HEK293 (cell line): ENCODE measurements around the gene RRP12.

ENCODE experiments used
- GLI4 ChIP-seq: fragments of 450-650 bp; formaldehyde crosslinking; IDR thresholded peaks from 2 replicates; pipeline ENCODE4 v1.5.1; 2016; ENCODE audit warnings: missing biosample characterization, missing genetic modification characterization
- HOXA7 ChIP-seq: sonication (generic); formaldehyde crosslinking; IDR thresholded peaks from 2 replicates; pipeline ENCODE4 v1.8.1; 2022; ENCODE audit warnings: missing genetic modification reagents, borderline replicate concordance
- ZNF274 ChIP-seq, 2 experiments: fragments of 200-500 bp in 1 of 2; fragments of 450-650 bp in 1 of 2; sonication (Bioruptor generic) in 1 of 2; formaldehyde crosslinking in 1 of 2; IDR thresholded peaks; 2 replicates each; pipeline versions ENCODE4 v1.5.1 to v1.6.1; 2014 to 2016; ENCODE audit warnings: borderline replicate concordance in 1 of 2, inconsistent platforms in 1 of 2, low read length in 1 of 2, missing biosample characterization in 1 of 2, missing genetic modification characterization in 1 of 2
- ZNF292 ChIP-seq: fragments of 450-650 bp; formaldehyde crosslinking; IDR thresholded peaks from 2 replicates; pipeline ENCODE4 v1.5.1; 2016; ENCODE audit warnings: low read depth, missing biosample characterization, missing genetic modification characterization, borderline replicate concordance
- TF ChIP-seq, protein P1 (sequence below): fragments of 450-650 bp; formaldehyde crosslinking; IDR thresholded peaks from 2 replicates; pipeline ENCODE4 v1.5.1; 2016; ENCODE audit warnings: missing biosample characterization, missing genetic modification characterization
- TF ChIP-seq, protein P2 (sequence below): fragments of 450-650 bp; formaldehyde crosslinking; IDR thresholded peaks from 2 replicates; pipeline ENCODE4 v1.5.1; 2016; ENCODE audit warnings: missing biosample characterization, missing genetic modification characterization

DNA sequence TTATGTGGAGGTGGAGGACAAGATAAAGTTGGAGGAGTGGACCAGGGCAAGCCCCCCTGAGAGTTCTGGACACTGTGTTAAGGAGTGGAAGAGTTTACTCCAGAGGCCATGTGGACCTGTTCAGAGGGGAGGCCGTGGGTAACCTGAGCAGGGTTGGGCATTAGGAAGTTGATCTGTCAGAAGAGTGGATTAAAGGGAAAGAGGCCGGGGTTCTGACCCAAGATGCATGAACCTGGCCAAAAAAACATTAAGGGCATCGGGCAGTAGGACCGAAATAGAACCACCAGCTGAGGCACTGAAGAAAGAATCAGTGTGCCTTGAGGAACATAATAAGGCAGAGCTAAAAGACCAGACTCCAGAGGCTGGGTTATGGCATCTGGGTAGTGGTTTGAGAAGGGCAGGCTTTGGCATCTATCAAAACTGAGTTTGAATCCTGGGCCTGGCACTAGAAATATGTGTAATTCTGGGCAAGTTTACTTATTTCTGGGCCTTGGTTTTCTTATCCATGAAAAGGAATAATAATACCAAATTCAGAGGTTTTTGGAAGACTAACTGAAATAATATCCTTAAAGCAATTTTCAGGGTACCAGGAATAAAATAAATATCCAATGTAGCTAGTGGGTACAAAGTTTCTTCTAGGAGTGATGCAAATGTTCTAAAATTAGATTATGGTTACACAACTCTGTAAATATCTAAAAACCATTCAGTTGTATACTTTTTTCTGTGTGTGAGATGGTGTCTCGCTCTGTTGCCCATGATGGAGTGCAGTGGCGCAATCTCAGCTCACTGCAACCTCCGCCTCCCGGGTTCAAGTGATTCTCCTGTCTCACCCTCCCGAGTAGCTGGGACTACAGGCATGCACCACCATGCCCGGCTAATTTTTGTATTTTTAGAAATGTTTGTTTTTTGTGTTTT, 93.0 kb downstream of the RRP12 start:
- TF ChIP-seq HOXA7 (CRISPR knock-in tag) (no peak), ZNF274 (IDR thresholded peaks at IDR 0.05; ENCODE audit: low read length) (no peak), ZNF274 (tag by site-specific recombination; IDR thresholded peaks at IDR 0.05; ENCODE audit: borderline replicate concordance) (no peak), ZNF292 (tag by site-specific recombination) (no peak), GLI4 (tag by site-specific recombination) (no peak)
- TF ChIP-seq, protein P1, sequence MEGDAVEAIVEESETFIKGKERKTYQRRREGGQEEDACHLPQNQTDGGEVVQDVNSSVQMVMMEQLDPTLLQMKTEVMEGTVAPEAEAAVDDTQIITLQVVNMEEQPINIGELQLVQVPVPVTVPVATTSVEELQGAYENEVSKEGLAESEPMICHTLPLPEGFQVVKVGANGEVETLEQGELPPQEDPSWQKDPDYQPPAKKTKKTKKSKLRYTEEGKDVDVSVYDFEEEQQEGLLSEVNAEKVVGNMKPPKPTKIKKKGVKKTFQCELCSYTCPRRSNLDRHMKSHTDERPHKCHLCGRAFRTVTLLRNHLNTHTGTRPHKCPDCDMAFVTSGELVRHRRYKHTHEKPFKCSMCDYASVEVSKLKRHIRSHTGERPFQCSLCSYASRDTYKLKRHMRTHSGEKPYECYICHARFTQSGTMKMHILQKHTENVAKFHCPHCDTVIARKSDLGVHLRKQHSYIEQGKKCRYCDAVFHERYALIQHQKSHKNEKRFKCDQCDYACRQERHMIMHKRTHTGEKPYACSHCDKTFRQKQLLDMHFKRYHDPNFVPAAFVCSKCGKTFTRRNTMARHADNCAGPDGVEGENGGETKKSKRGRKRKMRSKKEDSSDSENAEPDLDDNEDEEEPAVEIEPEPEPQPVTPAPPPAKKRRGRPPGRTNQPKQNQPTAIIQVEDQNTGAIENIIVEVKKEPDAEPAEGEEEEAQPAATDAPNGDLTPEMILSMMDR, result no peak
- TF ChIP-seq, protein P2, sequence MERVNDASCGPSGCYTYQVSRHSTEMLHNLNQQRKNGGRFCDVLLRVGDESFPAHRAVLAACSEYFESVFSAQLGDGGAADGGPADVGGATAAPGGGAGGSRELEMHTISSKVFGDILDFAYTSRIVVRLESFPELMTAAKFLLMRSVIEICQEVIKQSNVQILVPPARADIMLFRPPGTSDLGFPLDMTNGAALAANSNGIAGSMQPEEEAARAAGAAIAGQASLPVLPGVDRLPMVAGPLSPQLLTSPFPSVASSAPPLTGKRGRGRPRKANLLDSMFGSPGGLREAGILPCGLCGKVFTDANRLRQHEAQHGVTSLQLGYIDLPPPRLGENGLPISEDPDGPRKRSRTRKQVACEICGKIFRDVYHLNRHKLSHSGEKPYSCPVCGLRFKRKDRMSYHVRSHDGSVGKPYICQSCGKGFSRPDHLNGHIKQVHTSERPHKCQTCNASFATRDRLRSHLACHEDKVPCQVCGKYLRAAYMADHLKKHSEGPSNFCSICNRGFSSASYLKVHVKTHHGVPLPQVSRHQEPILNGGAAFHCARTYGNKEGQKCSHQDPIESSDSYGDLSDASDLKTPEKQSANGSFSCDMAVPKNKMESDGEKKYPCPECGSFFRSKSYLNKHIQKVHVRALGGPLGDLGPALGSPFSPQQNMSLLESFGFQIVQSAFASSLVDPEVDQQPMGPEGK, result no peak
